GM10248 (cell line): ENCODE data around the gene NSMCE1.
"Not testable (repeated sequence)": the region's sequence is repeated elsewhere in the genome, so short reads cannot be mapped to it uniquely, and the experiment has no call there.

ENCODE experiments used
- CTCF ChIA-PET: fragments of 300-600 bp; sonication (Branson Sonifier 250); formaldehyde crosslinking; extraction: SDS; loops from one replicate; lab custom pipeline; 2021; ENCODE audit warnings: antibody characterized with exemption; lab: Yijun Ruan, JAX
- POLR2A ChIA-PET: fragments of 350-650 bp; sonication (Branson Sonifier 250); formaldehyde crosslinking; extraction: SDS; loops from one replicate; lab custom pipeline; 2020; ENCODE audit warnings: antibody characterized with exemption; lab: Yijun Ruan, JAX
- DNase-seq: peaks from one replicate; pipeline ENCODE4 v3.0.0; 2012; ENCODE audit errors: extremely low spot score
- CTCF ChIP-seq: IDR thresholded peaks from 2 replicates; pipeline ENCODE4 v1.5.1; 2012; ENCODE audit warnings: mild to moderate bottlenecking, low read depth; ENCODE audit errors: extremely low read depth, missing control alignments, control extremely low read depth

The NSMCE1 gene

GRCh38 chr16:27273670-27274423 lies 5.3 kb upstream of the NSMCE1 start:
- TF ChIP-seq CTCF: no peak
- POLR2A ChIA-PET: no interaction called here
- peak; percentile 28 for DNase-seq
- CTCF ChIA-PET: interaction anchor here (1.1 to 7.2 kb wide), 5 partner anchors 10 to 94 kb away, joined by 3 to 44 read pairs (median 4); no protein-coding TSS in a partner anchor

GRCh38 chr16:27273330-27273669 lies 4.7 kb upstream of the NSMCE1 start:
- CTCF ChIA-PET: interaction anchor here (1.1 to 7.2 kb wide), 3 partner anchors 10 to 95 kb away, joined by 3 to 44 read pairs (median 4); no protein-coding TSS in a partner anchor
- POLR2A ChIA-PET: no interaction called here
- no peak for DNase-seq
- TF ChIP-seq CTCF: no peak

- CTCF ChIA-PET: interaction anchor here (1.1 to 7.2 kb wide), 2 partner anchors 11 to 37 kb away, joined by 3 to 44 read pairs; no protein-coding TSS in a partner anchor
- DNase-seq, POLR2A ChIA-PET: not testable (repeated sequence)
These were observed 4.1 kb upstream of the NSMCE1 start for GRCh38 chr16:27272697-27273096.

- no peak for DNase-seq
These were observed 3.5 kb upstream of the NSMCE1 start for GRCh38 chr16:27272076-27272475.

GRCh38 chr16:27270349-27270748 lies 1.8 kb upstream of the NSMCE1 start:
- DNase-seq: no peak
- ChIA-PET POLR2A (no interaction called here), CTCF (interaction anchor here (1.0 to 7.2 kb wide), 4 partner anchors 12 to 91 kb away, joined by 4 to 44 read pairs (median 8); no protein-coding TSS in a partner anchor)
- TF ChIP-seq CTCF: no peak

More at GRCh38 chr16:27272076-27272475, 3.5 kb upstream of the NSMCE1 start:
- TF ChIP-seq CTCF: no peak
- POLR2A ChIA-PET: no interaction called here
- CTCF ChIA-PET: interaction anchor here (3.0 to 7.2 kb wide), 2 partner anchors 37 to 93 kb away, joined by 10 to 44 read pairs; no protein-coding TSS in a partner anchor

GRCh38 chr16:27269300-27270150 lies 953 bp upstream of the NSMCE1 start:
- DNase-seq: no peak
- ChIA-PET POLR2A (no interaction called here), CTCF (interaction anchor here (1.3 to 7.2 kb wide), 4 partner anchors 13 to 90 kb away, joined by 5 to 44 read pairs (median 8); no protein-coding TSS in a partner anchor)
- TF ChIP-seq CTCF: no peak
